ENCODE measurements around the gene CX3CL1.
A peak's percentile ranks its signal among the peaks of the same experiment; 100 is the strongest.

- TF ChIP-seq EZH2 (IDR thresholded peaks at IDR 0.05; ENCODE audit: borderline replicate concordance, low read length) (no peak), CTCF (conservative IDR thresholded peaks at IDR 0.05 in 1 of 2, IDR thresholded peaks at IDR 0.05 in 1 of 2; ENCODE audit: extremely low read depth in 1 of 2, insufficient read depth in 1 of 2, low read depth in 1 of 2, low read length in 2 of 2) (peak; percentile 69)
These were observed 50.0 kb downstream of the CX3CL1 start for GRCh38 chr16:57422026-57422944.
